ENCODE results near the gene LARGE1. TPM values are rescaled to one million over a fixed set of nuclear protein-coding genes. Genes with fewer than 3 reads are reported as not detected.

Gene LARGE1
- total and polyA plus RNA-seq, 2 of the 13 experiments (the other 11 are each of a cell fraction or from before 2014, with no cell fraction given): 8.4 to 11.0 TPM

GRCh38 chr22:33335611-33336279 is 584.5 kb downstream of the LARGE1 start (continued):
- TF ChIP-seq CSRNP1 (CRISPR knock-in tag; IDR thresholded peaks at IDR 0.05) (0 out of 2 replicates have a peak, but pooled peaks have one; percentile 32), ZNF256 (CRISPR knock-in tag; conservative IDR thresholded peaks at IDR 0.05) (no peak), NFATC3 (CRISPR knock-in tag; IDR thresholded peaks at IDR 0.05) (no peak), NR2F6 (IDR thresholded peaks at IDR 0.05) (peak; percentile 96), NR2F6 (CRISPR knock-in tag; IDR thresholded peaks at IDR 0.05) (peak; percentile 98), RBM22 (optimal IDR thresholded peaks at IDR 0.05; ENCODE audit: low read length) (no peak), ZNF33B (CRISPR knock-in tag; IDR thresholded peaks at IDR 0.05) (0 out of 2 replicates have a peak, but pooled peaks have one; percentile 71), SP5 (CRISPR knock-in tag; IDR thresholded peaks at IDR 0.05; ENCODE audit: borderline replicate concordance, low read depth) (peak; percentile 33; the same call in 1 of the 2 replicates), TOPORS (CRISPR knock-in tag; IDR thresholded peaks at IDR 0.05) (peak; percentile 25), MYNN (CRISPR knock-in tag; IDR thresholded peaks at IDR 0.05; ENCODE audit: low read depth) (no peak), ZNF329 (CRISPR knock-in tag; IDR thresholded peaks at IDR 0.05; ENCODE audit: low read depth) (no peak), STAT6 (CRISPR knock-in tag; IDR thresholded peaks at IDR 0.05; ENCODE audit: borderline replicate concordance) (no peak), SRSF4 (IDR thresholded peaks at IDR 0.05; ENCODE audit: low read depth, low read length, poor library complexity, severe bottlenecking) (no peak), ZNF816 (CRISPR knock-in tag; IDR thresholded peaks at IDR 0.05; ENCODE audit: borderline replicate concordance) (no peak), ZNF205 (CRISPR knock-in tag; IDR thresholded peaks at IDR 0.05) (peak; percentile 54; the same call in 1 of the 2 replicates), GMEB1 (CRISPR knock-in tag; IDR thresholded peaks at IDR 0.05; ENCODE audit: borderline replicate concordance) (no peak), HHEX (CRISPR knock-in tag; IDR thresholded peaks at IDR 0.05) (peak; percentile 55), ZNF510 (CRISPR knock-in tag; IDR thresholded peaks at IDR 0.05; ENCODE audit: low read depth) (0 out of 2 replicates have a peak, but pooled peaks have one; percentile 67), STAG1 (CRISPR knock-in tag; IDR thresholded peaks at IDR 0.05) (peak; percentile 30)
- TF ChIP-seq, protein P1, sequence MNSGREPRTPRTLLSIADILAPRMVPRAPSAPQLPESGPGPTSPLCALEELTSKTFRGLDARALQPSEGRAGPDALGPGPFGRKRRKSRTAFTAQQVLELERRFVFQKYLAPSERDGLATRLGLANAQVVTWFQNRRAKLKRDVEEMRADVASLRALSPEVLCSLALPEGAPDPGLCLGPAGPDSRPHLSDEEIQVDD (CRISPR knock-in tag; IDR thresholded peaks at IDR 0.05; ENCODE audit: borderline replicate concordance): no peak
- TF ChIP-seq, protein P2, sequence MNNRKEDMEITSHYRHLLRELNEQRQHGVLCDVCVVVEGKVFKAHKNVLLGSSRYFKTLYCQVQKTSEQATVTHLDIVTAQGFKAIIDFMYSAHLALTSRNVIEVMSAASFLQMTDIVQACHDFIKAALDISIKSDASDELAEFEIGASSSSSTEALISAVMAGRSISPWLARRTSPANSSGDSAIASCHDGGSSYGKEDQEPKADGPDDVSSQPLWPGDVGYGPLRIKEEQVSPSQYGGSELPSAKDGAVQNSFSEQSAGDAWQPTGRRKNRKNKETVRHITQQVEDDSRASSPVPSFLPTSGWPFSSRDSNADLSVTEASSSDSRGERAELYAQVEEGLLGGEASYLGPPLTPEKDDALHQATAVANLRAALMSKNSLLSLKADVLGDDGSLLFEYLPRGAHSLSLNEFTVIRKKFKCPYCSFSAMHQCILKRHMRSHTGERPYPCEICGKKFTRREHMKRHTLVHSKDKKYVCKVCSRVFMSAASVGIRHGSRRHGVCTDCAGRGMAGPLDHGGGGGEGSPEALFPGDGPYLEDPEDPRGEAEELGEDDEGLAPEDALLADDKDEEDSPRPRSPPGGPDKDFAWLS (CRISPR knock-in tag; IDR thresholded peaks at IDR 0.05; ENCODE audit: borderline replicate concordance): no peak
